GM12891 (cell line): Measurements from ENCODE around the gene INHBC.

Experiments
- DNase-seq: peaks from one replicate; pipeline ENCODE4 v3.0.0; 2011; ENCODE audit warnings: low spot score; ENCODE audit not compliant: insufficient read length
- FAIRE-seq: peaks from 2 replicates; lab custom pipeline; 2011; peaks lifted over from hg19 to GRCh38; lab: Jason Lieb, UNC
- PAX5 ChIP-seq: IDR thresholded peaks from 2 replicates; pipeline ENCODE4 v1.6.1; 2011; ENCODE audit warnings: low read length, moderate library complexity, mild to moderate bottlenecking; ENCODE audit not compliant: insufficient read depth, severe bottlenecking
- POLR2A ChIP-seq: IDR thresholded peaks from 2 replicates; pipeline ENCODE4 v1.6.1; 2011; ENCODE audit warnings: low read depth, low read length, control low read depth
- POLR2AphosphoS5 ChIP-seq: IDR thresholded peaks from 2 replicates; pipeline ENCODE4 v1.6.1; 2011; ENCODE audit warnings: low read depth, low read length, control low read depth
- POU2F2 ChIP-seq: IDR thresholded peaks from 2 replicates; pipeline ENCODE4 v1.6.1; 2011; ENCODE audit warnings: low read depth, mild to moderate bottlenecking, control low read depth, low read length, moderate library complexity
- SPI1 ChIP-seq: IDR thresholded peaks from 2 replicates; pipeline ENCODE4 v1.6.1; 2011; ENCODE audit warnings: low read depth, low read length, control low read depth
- TAF1 ChIP-seq: IDR thresholded peaks from 2 replicates; pipeline ENCODE4 v1.6.1; 2011; ENCODE audit warnings: low read depth, low read length, control low read depth

The INHBC gene

DNA sequence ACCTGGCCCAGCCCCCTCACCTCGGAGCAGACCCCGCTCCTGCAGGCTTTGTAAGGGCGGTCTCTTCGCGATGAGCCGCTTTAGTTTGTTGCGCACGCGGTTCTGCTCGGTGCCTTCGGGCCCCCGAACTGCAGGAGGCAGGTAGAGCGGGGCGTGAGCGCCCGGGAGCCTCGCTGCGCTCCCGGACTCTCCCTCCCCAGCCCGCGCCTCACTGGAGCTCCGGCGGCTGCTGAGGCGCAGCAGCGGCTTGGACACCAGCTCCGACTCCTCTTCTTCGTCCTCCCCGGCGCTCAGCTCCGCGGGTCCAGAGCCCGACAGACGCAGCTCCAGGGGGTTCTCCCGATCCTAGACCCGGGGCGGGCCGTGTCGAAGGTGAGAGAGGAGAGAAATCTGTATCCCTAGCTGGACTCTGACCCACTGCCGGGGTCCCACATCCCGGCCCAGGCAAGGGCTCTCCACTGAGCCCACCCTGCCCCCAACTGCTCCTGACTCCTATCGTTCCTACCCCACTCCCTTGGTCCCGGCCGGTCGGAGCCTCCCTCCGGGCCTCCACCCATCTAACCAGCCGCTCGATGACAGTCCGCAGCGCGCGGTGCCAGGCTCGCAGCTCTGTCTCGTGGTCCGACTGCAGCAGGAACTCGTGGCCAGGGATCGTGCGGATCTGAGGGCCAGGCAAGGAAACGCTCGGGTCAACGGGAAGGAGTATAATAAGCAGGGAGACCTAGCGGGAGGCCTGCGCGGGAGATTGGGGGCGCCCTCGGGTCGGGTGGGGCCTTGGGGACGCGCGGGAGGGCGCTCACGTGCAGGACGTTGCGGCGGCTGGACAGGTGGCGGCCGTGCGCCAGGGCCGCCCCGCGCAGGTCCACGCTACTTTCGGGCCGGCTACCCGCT, 40.9 kb downstream of the INHBC start:
- FAIRE-seq (no peak), DNase-seq (no peak)
- no peak for TF ChIP-seq POLR2A
- no peak for TF ChIP-seq POLR2AphosphoS5
- no peak for TF ChIP-seq TAF1
- TF ChIP-seq SPI1: no peak
- no peak for TF ChIP-seq PAX5
- TF ChIP-seq POU2F2: no peak

DNA sequence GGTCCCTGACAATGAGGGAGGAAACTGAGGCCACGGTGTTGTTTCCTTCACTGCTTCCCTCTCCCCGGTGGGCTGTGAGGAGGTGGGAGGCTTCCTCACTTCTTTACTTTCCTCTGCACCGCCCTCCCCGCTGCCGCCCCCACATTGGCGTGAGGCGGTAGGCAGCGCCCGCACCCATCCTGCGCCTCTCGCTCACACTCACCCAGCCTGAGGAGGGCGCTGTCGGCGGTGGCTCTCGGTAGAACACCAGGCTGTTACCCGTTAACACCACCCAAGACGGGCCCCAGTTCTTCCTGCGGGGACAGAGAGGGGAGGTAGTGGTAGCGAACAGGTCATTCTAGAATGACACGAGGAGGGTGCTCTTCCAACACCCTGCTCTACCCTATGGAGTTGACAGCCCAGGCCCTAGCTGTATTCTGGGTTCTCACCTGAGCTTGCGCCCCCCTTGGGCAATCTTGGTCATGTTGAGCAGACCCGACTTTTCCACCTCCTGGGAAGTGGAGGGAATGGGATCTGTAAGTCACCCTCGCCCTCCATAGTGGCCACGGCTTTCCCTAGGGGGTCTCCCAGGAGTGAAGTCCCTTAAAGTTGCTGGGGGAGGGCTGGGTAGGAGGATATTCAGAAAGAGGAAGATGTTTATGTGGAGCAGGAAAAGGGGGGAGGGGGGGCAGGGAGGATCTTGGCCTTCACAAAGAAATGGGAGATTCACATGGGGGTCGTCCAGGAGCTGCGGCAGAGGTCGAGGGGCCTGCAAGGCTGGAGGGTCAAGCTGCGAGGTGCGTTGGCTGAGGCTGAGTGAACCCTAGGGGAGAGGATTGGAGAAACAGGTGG, 41.8 kb downstream of the INHBC start:
- TF ChIP-seq POLR2AphosphoS5: no peak
- FAIRE-seq (peak; percentile 97), DNase-seq (peak; percentile 77)

DNA sequence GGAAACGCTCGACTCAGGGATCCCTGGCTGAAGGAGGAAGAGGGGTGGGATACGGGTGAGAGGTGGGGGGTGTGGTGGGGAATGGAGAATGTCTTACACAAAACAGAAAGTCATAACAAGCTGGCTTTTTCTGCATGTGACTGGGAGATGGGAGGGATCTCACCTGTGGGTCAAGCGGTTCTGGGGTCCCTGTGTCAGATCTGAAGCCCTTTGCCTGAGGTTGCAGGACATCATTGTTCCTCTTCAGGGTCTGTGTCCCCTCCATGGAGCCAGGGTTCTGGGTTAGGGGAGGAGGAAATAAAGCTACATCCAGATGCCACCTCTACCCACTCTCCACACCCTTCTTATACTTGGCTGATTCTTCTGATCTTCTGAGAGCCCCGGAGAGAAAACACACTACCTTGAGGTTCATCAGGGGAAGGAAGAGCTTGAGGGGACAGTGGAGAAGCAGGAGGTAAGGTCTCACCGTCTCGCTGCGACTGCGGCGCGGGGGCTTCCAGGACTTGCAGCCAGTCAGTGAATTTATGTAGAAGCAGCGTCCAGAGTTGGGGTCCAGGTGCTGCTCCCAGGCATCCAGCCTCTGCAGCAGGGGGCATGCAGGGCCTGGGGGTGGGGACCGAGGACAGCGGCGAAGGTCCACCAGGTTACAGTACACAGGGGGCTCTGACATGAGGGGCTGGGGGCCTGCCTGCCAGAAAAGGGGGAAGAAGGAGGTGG, 42.6 kb downstream of the INHBC start:
- FAIRE-seq: no peak
- TF ChIP-seq SPI1 (no peak), PAX5 (no peak), POU2F2 (no peak), POLR2AphosphoS5 (no peak), TAF1 (no peak), POLR2A (no peak)
- DNase-seq: no peak

DNA sequence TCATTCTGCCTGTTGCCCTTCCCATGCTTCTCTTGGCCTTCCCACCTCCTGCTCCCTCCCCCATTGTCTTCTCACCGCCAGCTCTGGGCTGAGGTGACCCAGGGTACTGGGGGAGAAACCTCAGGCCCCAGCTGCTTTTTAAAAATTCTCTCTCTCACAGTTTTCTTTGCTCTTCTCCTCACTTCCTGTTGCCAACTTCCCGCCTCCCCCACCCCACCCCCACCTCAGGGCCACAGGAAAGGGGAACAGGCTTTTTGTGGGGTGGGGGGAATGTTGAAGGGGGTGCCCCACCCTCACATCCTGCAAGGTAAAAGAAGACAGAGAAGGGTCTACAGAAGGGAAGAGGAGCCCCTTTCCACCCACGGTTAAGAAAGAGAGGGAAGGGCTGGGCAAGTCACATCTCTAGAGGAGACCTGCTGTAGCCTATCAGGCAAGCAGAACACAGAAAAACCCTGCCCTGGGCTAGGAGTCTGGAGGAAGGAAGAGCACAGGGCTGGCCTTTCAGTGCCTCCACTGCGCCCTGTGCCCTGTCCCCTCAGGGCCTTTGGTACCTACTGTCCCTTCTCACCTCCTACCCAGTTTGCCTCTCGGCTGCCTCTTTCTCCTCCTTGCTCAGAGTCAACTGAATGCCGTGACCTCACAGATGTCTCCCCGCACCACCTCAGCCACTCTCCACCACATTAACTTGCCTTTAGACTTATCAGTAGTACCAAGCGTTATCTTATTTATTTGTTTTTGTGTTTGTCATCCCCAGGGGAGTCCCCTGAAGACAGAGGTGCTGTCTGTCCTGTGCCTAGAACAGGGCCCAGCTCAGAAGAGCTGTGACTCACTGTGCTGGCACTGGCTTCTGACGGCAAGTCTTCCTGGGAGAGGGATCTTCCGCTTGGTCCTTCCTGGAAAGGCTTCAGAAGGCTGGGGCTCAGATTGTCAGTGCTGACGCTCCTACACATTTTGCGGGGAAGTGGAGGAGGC, 43.4 kb downstream of the INHBC start:
- FAIRE-seq (peak; percentile 92), DNase-seq (no peak)
- TF ChIP-seq POU2F2 (no peak), POLR2A (peak; percentile 56; the same call in 1 of the 2 replicates), TAF1 (0 out of 2 replicates have a peak, but pooled peaks have one; percentile 41), POLR2AphosphoS5 (no peak), SPI1 (0 out of 2 replicates have a peak, but pooled peaks have one; percentile 28)

DNA sequence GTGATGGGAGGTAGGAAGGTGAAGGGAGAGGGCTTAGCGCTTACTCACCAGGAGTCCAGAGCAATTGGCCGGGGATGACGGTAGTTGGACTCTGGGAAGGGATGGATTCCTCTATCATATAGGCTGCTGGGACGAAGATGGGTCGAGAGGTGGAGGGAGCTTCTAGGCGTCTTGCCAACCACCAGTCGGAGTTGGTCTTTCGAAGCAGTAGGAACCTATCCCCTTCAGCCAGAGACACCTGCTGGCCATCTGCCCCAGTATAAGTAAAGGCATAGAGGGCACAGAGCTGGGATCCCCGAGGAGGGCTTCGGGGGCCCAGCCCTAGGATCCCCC, 44.4 kb downstream of the INHBC start:
- FAIRE-seq (no peak), DNase-seq (no peak)
- no peak for TF ChIP-seq TAF1
- no peak for TF ChIP-seq SPI1
- TF ChIP-seq PAX5: no peak
- no peak for TF ChIP-seq POLR2A
- TF ChIP-seq POU2F2: no peak
- TF ChIP-seq POLR2AphosphoS5: no peak

DNA sequence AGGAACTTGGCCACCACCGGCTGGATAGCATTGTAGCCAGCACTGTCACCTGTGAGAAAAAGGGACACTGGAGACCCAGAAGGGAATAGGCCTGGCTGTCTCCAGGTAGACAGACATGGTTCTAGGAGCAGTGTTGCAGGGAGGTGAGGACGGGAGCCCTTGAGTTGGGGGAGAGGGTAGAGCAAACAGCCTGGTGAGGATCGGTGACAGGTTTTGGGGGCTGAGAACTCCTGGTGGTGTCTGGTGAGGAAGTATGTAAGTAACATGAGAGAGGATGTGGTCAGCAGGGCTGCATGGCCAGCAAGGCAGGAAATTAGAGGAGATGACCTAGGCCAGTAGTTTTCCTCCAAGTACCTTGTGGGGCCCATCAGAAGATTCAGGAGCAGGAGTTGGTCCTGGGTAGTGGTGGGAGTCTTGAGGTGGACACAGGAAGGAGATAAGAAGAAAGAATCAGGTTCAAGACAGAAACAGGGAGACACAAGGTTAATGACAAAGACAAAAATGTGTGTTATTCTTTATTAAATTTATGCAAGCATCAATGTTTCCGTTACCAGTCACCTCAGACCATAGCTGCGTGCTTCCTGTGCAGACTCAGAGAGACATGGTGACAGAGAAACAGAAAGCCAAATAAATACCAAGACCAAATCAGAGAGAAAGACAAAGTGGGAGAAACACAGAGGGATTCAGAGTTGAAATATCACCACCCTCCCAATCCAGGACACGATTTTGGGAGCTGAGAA, 45.0 kb downstream of the INHBC start, which contains the start of gene ARHGAP9:
ARHGAP9 (minus strand) TSS at position 491 of the 740 bp plus-strand sequence; CDS start at position 31, 460 bp downstream.
- DNase-seq: no peak

DNA sequence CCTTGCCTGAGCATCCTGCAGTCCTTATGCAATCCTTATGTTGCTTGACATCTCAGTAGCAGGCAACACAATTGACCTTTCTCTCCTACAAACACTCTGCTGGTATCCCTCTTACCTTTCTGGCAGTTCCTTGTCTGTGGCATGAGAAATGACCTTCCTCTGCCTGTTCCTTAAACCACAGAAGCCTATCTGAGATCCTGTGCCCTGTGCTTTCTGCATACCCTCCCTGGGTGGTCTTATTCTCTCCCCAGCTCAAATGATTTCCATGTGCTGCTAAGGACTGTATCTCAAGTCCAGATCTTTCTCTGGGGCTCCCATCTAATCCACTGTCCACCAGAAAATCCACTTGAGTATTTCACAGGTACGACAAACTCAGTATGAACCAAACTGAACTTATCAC, 47.1 kb downstream of the INHBC start:
- TF ChIP-seq SPI1 (no peak), PAX5 (no peak), POLR2A (no peak), POLR2AphosphoS5 (no peak), TAF1 (no peak), POU2F2 (no peak)
- DNase-seq: no peak
- peak; percentile 31 for FAIRE-seq

More for the DNA sequence above, 45.0 kb downstream of the INHBC start, which contains the start of gene ARHGAP9:
- peak; percentile 94 for FAIRE-seq
- TF ChIP-seq POLR2A (peak; percentile 49; the same call in 1 of the 2 replicates), POU2F2 (no peak), TAF1 (peak; percentile 39; the same call in 1 of the 2 replicates), POLR2AphosphoS5 (no peak; the same call in 1 of the 2 replicates), PAX5 (no peak), SPI1 (peak; percentile 73)

DNA sequence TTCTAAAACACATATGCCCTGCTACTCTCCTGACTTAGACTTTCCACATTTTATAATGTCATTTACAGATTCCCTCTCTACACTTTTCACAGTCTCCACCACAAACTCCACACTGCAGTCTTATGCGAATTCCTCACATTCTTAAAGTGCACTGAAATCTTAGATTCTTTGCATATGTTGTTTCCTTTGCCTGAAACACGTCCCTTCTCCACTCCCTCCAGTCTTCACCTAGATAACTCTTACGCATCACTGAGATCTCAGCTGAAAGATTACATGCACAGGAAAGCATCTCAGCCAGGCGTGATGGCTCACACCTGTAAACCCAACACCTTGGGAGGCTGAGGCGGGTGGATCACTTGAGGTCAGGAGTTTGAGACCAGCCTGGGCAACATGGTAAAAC, 48.9 kb downstream of the INHBC start:
- TF ChIP-seq POU2F2 (no peak), PAX5 (no peak), POLR2AphosphoS5 (no peak), SPI1 (no peak), POLR2A (no peak), TAF1 (no peak)
- no peak for FAIRE-seq
- no peak for DNase-seq
